COR-L47 (cell line): ENCODE measurements around the gene TRAF4.
"Not testable (repeated sequence)": the region's sequence is repeated elsewhere in the genome, so short reads cannot be mapped to it uniquely, and the experiment has no call there.

Experiments
- DNase-seq: peaks from one replicate; lab custom pipeline; 2025; lab: John Stamatoyannopoulos, UW

TRAF4 gene

DNA sequence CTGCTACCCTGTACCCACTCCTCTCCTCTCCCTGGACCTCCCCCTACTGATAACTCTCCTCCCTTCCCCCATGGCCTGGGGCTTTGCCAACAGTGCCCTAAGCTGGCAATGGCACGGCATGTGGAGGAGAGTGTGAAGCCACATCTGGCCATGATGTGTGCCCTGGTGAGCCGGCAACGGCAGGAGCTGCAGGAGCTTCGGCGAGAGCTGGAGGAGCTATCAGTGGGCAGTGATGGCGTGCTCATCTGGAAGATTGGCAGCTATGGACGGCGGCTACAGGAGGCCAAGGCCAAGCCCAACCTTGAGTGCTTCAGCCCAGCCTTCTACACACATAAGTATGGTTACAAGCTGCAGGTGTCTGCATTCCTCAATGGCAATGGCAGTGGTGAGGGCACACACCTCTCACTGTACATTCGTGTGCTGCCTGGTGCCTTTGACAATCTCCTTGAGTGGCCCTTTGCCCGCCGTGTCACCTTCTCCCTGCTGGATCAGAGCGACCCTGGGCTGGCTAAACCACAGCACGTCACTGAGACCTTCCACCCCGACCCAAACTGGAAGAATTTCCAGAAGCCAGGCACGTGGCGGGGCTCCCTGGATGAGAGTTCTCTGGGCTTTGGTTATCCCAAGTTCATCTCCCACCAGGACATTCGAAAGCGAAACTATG, 5.2 kb downstream of the TRAF4 start:
- DNase-seq, result no peak

- DNase-seq, result no peak
Measured at GRCh38 chr17:28749516-28750177, 5.8 kb downstream of the TRAF4 start.

DNA sequence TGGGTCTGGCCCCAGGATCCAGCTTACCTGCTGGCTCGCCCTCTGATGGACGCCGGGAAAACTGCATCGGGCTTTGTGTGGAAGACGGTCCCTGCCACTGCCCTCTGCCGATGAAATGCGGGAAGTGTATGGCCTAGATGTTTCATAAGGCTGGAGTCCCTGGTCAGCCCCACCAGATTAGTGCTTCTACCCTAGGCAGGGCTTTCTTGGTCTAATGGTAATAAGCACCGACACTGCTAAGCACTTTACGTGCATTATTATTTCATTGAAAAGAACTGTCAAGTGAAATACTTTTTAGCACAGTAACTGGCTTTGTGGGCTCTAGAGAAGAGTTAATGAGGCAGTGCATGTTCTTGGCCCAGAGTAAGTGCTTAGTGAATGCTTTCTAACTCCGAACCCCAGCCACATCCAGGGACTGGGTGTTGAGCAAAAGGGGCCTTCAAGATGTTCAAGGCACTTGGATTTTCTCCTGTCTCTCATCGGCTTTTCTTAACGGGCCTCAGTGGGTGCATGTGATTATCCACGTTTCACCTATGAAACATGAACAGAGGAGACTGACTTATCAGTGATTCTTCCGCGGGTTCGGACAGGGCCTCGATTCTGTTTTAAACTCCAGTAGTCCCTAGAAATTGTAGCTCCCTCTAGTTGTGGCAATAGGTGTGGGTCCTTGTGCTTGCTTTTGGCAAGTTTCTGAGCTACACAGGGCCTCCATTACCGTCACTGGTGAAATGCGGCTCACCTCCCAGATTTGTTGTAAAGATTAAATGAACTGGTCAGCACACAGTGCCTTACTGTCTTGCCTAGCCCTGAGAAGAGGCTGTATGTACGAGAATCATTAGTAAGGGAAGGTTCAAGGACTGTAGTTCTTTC, 6.6 kb downstream of the TRAF4 start:
- peak; percentile 86 for DNase-seq

DNA sequence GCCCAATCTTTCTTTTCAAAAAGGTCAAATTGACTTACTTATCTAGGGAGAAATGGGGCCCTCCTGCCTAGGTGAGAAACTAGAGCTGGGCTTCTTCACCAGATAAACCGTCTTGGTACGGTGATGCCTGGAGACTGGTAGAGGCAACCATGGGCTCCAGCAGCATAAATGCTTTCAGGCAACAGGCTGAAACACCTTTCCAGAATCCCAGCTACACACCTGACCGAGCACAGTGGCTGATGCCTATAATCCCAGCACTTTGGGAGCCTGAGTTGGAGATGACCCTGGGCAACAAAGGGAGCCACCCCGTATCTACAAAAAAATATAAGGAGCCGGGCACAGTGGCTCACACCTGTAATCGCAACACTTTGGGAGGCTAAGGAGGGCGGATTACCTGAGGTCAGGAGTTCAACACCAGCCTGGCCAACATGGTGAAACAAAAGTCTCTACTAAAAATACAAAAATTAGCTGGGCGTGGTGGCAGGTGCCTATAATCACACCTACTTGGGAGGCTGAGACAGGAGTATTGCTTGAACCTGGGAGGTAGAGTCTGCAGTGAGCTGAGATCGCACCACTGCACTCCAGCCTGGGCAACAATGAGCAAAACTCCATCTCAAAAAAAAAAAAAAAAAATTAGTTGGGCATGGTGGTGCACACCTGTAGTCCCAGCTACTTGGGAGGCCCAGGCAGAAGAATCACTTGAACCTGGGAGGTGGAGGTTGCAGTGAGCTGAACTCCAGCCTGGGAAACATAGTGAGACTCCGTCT, 8.0 kb downstream of the TRAF4 start:
- DNase-seq, result no peak

DNA sequence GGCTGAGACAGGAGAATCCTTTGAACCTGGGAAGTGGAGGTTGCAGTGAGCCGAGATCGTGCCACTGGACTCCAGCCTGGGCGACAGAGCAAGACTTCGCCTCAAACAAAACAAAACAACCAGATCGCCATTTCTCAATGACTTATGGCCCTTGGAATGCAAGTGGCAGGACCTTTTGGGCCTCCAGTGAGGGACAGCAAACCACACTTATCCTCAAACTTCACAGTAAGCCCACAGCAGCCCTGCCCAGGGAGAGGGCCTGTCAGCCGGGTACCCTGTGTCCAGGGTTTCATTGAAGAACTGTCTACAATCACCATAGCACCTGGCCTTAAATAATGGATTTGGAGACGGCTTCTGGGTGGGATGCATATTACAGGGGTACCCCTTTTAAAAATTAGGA, 11.7 kb downstream of the TRAF4 start:
- no peak for DNase-seq

DNA sequence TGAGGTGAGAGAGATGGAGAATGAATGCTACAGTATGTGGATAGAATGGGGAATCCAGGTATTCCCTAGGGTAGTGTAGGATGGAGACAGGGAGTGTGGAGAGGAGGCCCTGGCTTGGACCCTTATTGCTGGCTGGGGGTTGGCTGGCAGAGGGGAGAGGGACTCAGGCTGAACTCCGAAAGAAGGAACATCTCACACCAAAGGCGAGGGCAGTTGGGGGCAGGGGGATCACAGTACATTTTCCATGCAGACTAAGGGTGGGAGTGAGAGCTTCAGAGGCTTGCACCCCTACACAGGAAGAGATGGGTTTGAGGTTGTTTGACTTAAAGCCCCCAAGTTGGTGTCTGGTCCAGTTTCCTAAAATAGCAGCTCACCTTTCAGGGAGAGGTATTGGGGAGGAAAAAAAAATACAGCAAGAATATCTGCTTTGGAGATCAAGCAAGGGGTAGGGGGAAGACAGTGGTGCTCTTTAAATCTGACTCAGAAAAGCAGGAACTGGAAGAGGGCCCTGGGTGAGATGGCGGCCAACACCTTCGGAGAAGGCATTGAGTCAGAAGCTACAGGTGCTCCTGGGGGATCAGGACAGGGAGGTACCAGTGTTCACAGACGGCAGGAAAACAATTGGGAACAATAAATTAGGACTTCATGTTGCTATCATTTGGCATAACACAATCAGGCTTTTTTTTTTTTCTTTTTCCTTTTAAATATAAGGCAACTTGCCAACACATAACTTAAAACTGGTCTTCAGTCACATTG, 12.4 kb downstream of the TRAF4 start:
- DNase-seq, result no peak

- DNase-seq, result no peak
Measured at GRCh38 chr17:28758411-28759121, 14.8 kb downstream of the TRAF4 start.

DNA sequence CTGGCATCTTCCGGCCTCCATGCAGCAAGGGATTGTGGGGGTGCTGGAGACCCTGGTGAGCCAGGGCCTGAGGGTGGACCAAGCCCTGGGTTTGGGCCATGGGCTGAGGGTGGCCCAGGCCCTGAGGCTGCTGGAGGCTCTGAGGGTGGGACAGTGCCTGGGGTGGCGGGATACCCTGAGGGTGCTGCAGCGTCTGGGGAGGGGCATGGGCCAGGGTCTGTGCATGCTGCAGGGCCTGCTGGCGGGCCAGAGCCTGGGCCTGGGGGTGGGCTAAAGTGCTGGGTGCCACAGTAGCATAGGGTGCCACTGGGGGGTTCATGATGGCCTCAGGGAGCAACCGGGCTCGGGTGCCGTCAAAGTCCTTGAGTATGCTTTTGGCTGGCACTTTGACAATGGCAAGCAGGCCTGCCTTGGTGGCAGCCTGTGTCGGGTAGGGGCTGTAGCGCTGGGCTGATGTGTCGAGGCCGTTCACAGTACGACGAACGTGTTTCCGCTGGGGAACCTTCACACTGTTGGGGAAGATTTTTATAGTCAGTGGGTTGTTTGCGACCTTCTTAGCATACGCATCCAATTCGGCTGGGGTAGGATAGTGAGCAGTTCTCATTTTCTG, 15.6 kb downstream of the TRAF4 start:
- DNase-seq, result no peak

GRCh38 chr17:28760601-28761562, 17.1 kb downstream of the TRAF4 start:
- DNase-seq, result peak; percentile 69

DNA sequence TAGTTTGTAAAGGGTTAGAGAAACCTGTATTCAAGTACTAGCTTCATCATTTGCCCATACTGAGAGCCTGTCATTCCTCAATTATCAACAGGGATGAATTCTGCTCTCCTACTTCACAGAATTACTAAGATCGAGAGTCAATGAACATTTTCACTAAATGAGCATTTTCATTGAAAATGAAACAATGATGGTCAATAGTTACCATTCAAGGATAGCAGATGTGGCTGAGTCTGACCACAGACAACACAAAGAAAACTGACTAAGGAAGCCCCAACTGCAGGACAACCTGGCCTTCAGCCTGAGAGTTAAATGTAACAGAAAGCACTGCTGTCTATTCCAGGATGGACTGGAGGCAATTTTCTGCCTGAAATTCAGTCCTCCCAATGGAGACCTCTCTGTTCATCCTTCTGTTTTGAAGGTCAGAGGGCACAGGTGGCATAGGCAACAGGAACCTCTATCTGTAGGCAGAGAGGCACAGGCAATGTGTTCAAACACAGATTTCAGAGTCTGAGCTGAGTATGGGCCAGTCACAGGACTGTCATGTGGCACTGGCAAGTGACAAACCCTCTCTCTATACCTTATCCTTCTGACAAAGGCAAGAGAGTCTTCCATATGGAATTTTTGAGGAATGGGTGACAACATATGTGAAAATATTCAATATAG, 19.5 kb downstream of the TRAF4 start:
- DNase-seq, result no peak

GRCh38 chr17:28763804-28764266, 20.0 kb downstream of the TRAF4 start:
- DNase-seq, result peak; percentile 72

GRCh38 chr17:28765038-28765437, 21.2 kb downstream of the TRAF4 start:
- DNase-seq, result no peak

DNA sequence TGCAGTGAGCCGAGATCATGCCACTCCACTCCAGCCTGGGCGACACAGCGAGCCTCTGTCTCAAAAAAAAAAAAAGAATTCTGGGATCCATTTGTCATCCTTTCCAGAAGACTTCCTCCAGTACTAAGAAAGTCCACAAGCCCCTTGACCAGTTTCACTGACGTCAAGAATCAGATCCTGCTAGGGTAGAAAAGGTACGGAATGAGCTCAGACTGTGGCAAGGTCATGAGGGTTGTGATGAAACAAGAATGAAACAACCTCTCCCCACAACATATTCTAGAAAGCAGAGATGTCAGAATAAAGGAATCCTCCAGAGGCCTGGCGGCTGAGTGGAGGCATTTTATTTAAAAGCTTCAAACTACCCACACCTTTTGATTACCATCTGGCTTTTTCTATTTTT, 29.9 kb downstream of the TRAF4 start:
- DNase-seq, result no peak

- no peak for DNase-seq
Measured at GRCh38 chr17:28774206-28774605, 30.4 kb downstream of the TRAF4 start.

DNA sequence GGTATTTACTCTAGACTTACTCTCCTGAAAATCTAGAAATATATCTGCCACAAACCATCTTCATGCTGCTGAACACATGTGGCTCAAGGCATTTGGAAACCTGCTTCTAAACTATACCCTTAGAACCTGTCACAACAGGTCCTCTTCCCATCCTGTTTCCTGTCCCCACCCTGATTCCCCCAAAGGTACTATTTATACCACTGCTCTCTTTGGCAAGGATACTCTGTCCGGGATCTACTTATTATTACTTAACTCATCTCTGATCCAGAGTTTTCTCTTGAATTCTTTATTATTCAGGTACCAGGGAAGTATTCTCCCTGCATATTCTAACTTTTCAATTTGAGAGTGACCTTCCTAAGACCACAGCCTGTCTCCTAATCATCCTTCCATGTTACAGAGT, 33.4 kb downstream of the TRAF4 start:
- DNase-seq, result no peak

DNA sequence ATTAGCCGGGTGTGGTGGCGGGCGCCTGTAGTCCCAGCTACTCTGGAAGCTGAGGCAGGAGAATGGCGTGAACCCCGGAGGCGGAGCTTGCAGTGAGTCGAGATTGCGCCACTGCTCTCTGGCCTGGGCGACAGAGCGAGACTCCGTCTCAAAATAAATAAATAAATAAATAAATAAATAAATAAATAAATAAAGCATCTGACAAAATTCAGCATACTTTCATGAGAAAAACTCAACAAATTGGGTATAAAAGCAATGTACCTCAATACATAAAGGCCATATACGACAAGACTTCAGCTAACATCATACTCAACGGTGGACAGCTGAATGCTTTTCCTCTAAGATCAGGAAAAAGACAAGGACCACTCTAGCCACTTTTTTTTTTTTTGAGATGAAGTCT, 35.8 kb downstream of the TRAF4 start:
- not testable (repeated sequence) for DNase-seq

GRCh38 chr17:28783161-28783560, 39.4 kb downstream of the TRAF4 start:
- no peak for DNase-seq

GRCh38 chr17:28788100-28788499, 44.3 kb downstream of the TRAF4 start:
- no peak for DNase-seq
